HepG2 (cell line): ENCODE measurements around the gene MTX1. TPM values are rescaled to one million over a fixed set of nuclear protein-coding genes. Genes with fewer than 3 reads are reported as not detected.
A peak's percentile ranks its signal among the peaks of the same experiment; 100 is the strongest.

Source experiments
- DMAP1 ChIP-seq: IDR thresholded peaks from 2 replicates; pipeline ENCODE4 v1.6.1; 2016
- DNMT3B ChIP-seq: conservative IDR thresholded peaks from 2 replicates; pipeline ENCODE4 v1.6.1; 2016; ENCODE audit warnings: missing biosample characterization, control low read depth
- IKZF5 ChIP-seq: IDR thresholded peaks from 2 replicates; pipeline ENCODE4 v1.6.1; 2018; ENCODE audit warnings: missing genetic modification reagents, mild to moderate bottlenecking, missing compliant biosample characterization
- IRF9 ChIP-seq: sonication (generic); formaldehyde crosslinking; IDR thresholded peaks from 2 replicates; pipeline ENCODE4 v1.8.0; 2022; ENCODE audit warnings: missing genetic modification reagents, mild to moderate bottlenecking, borderline replicate concordance
- JDP2 ChIP-seq: sonication (generic); formaldehyde crosslinking; IDR thresholded peaks from 2 replicates; pipeline ENCODE4 v1.8.1; 2022; ENCODE audit warnings: missing genetic modification reagents, borderline replicate concordance
- MAFF ChIP-seq: IDR thresholded peaks from 2 replicates; pipeline ENCODE4 v1.6.1; 2011; ENCODE audit warnings: low read depth, low read length, improper control_type of control experiment
- MED8 ChIP-seq: sonication (generic); formaldehyde crosslinking; IDR thresholded peaks from 2 replicates; pipeline ENCODE4 v1.8.1; 2023; ENCODE audit warnings: mild to moderate bottlenecking, missing genetic modification reagents; ENCODE audit not compliant: insufficient replicate concordance
- NFATC3 ChIP-seq: sonication (generic); formaldehyde crosslinking; IDR thresholded peaks from 2 replicates; pipeline ENCODE4 v1.5.1; 2020; ENCODE audit warnings: mild to moderate bottlenecking, missing genetic modification reagents
- NFE2 ChIP-seq: sonication (generic); formaldehyde crosslinking; IDR thresholded peaks from 2 replicates; pipeline ENCODE4 v1.4.0; 2020; ENCODE audit warnings: missing genetic modification reagents
- PAWR ChIP-seq: sonication (generic); formaldehyde crosslinking; IDR thresholded peaks from 2 replicates; pipeline ENCODE4 v1.4.0; 2020; ENCODE audit warnings: missing genetic modification reagents, mild to moderate bottlenecking, borderline replicate concordance
- POLR2AphosphoS2 ChIP-seq: IDR thresholded peaks from 2 replicates; pipeline ENCODE4 v1.6.1; 2011; ENCODE audit warnings: low read depth, low read length, improper control_type of control experiment
- REPIN1 ChIP-seq: sonication (generic); formaldehyde crosslinking; IDR thresholded peaks from 2 replicates; pipeline ENCODE4 v1.8.0; 2022; ENCODE audit warnings: missing genetic modification reagents, low read depth, mild to moderate bottlenecking, borderline replicate concordance
- SETDB1 ChIP-seq: sonication (generic); formaldehyde crosslinking; IDR thresholded peaks from 2 replicates; pipeline ENCODE4 v1.5.1; 2020; ENCODE audit warnings: missing genetic modification reagents, mild to moderate bottlenecking, borderline replicate concordance
- ZMYM3 ChIP-seq: sonication (generic); formaldehyde crosslinking; IDR thresholded peaks from 2 replicates; pipeline ENCODE4 v1.5.1; 2020; ENCODE audit warnings: mild to moderate bottlenecking, missing genetic modification reagents
- ZNF101 ChIP-seq: sonication (generic); formaldehyde crosslinking; IDR thresholded peaks from 2 replicates; pipeline ENCODE4 v1.4.0; 2020; ENCODE audit warnings: mild to moderate bottlenecking, low read depth, missing genetic modification reagents, borderline replicate concordance
- ZNF253 ChIP-seq: sonication (generic); formaldehyde crosslinking; IDR thresholded peaks from 2 replicates; pipeline ENCODE4 v1.8.0; 2022; ENCODE audit warnings: mild to moderate bottlenecking, missing genetic modification reagents, borderline replicate concordance
- ZNF619 ChIP-seq: sonication (generic); formaldehyde crosslinking; IDR thresholded peaks from 2 replicates; pipeline ENCODE4 v1.4.0; 2020; ENCODE audit warnings: mild to moderate bottlenecking, missing genetic modification reagents
- ZNF674 ChIP-seq: sonication (generic); formaldehyde crosslinking; IDR thresholded peaks from 2 replicates; pipeline ENCODE4 v1.5.0; 2020; ENCODE audit warnings: low read depth, mild to moderate bottlenecking, missing genetic modification reagents
- ZNF713 ChIP-seq: sonication (generic); formaldehyde crosslinking; IDR thresholded peaks from 2 replicates; pipeline ENCODE4 v1.4.0; 2020; ENCODE audit warnings: mild to moderate bottlenecking, missing genetic modification reagents
- ZNF740 ChIP-seq: sonication (generic); formaldehyde crosslinking; IDR thresholded peaks from 2 replicates; pipeline ENCODE4 v1.4.0; 2020; ENCODE audit warnings: missing genetic modification reagents
- ZNF746 ChIP-seq: sonication (generic); formaldehyde crosslinking; IDR thresholded peaks from 2 replicates; pipeline ENCODE4 v1.8.0; 2022; ENCODE audit warnings: mild to moderate bottlenecking, missing genetic modification reagents
- polyA plus RNA-seq, 8 experiments: library from polyadenylated mRNA; depleted of rRNA in 3 of 8; stranded (reverse) in 7 of 8; unstranded in 1 of 8; fragments of >200 nt; fragmentation: Illumina TruSeq in 4 of 8; extraction: Trizol in 4 of 8; gene quantifications; 2 replicates each; pipeline versions ENCODE4 v1.2.1 to v1.2.3, GENCODE V29; 2011 to 2016; ENCODE audit warnings: low read depth in 4 of 8, missing spikeins in 1 of 8, mixed read lengths in 1 of 8; ENCODE audit not compliant: insufficient read depth in 1 of 8
- total RNA-seq, 5 experiments: library from RNA; depleted of rRNA; stranded (reverse); fragments of >200 nt; fragmentation: Illumina TruSeq; extraction: Trizol; gene quantifications; 2 replicates each; pipeline ENCODE4 v1.2.3, GENCODE V29; 2016; ENCODE audit warnings: low read depth in 1 of 5
- TF ChIP-seq, protein P1 (sequence below): sonication (generic); formaldehyde crosslinking; IDR thresholded peaks from 2 replicates; pipeline ENCODE4 v1.9.0; 2021; ENCODE audit warnings: missing genetic modification reagents, mild to moderate bottlenecking, borderline replicate concordance
- TF ChIP-seq, protein P2 (sequence below), 2 experiments: fragments of 450-650 bp in 1 of 2; sonication (generic) in 1 of 2; formaldehyde crosslinking; IDR thresholded peaks; 2 replicates each; pipeline versions ENCODE4 v1.5.0 to v1.8.0; 2020 to 2022; ENCODE audit warnings: mild to moderate bottlenecking in 1 of 2, missing genetic modification reagents in 1 of 2

MTX1 gene
- total and polyA plus RNA-seq, 2 of the 13 experiments (the other 11 are each of a cell fraction or from before 2014, with no cell fraction given): 64.5 to 72.6 TPM

GRCh38 chr1:155255243-155256007 lies 46.9 kb downstream of the MTX1 start, which contains the start of gene ENTREP3 (continued):
- no peak for TF ChIP-seq ZNF713
- no peak for TF ChIP-seq IRF9
- TF ChIP-seq POLR2AphosphoS2: no peak
- TF ChIP-seq ZNF746 (CRISPR knock-in tag): no peak
- TF ChIP-seq ZNF740 (CRISPR knock-in tag): peak; percentile 52; the same call in 1 of the 2 replicates
- peak; percentile 69 for TF ChIP-seq DMAP1 (CRISPR knock-in tag)
- no peak for TF ChIP-seq MED8 (CRISPR knock-in tag)
- TF ChIP-seq ZMYM3: no peak
- no peak for TF ChIP-seq NFATC3 (CRISPR knock-in tag)
- peak; percentile 81; the same call in 1 of the 2 replicates for TF ChIP-seq IKZF5 (CRISPR knock-in tag)
- TF ChIP-seq, protein P1, sequence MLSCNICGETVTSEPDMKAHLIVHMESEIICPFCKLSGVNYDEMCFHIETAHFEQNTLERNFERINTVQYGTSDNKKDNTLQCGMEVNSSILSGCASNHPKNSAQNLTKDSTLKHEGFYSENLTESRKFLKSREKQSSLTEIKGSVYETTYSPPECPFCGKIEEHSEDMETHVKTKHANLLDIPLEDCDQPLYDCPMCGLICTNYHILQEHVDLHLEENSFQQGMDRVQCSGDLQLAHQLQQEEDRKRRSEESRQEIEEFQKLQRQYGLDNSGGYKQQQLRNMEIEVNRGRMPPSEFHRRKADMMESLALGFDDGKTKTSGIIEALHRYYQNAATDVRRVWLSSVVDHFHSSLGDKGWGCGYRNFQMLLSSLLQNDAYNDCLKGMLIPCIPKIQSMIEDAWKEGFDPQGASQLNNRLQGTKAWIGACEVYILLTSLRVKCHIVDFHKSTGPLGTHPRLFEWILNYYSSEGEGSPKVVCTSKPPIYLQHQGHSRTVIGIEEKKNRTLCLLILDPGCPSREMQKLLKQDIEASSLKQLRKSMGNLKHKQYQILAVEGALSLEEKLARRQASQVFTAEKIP: no peak
- TF ChIP-seq PAWR (CRISPR knock-in tag): no peak
- no peak for TF ChIP-seq SETDB1 (CRISPR knock-in tag)
- TF ChIP-seq ZNF619 (CRISPR knock-in tag): 0 out of 2 replicates have a peak, but pooled peaks have one; percentile 58
- no peak; the same call in 1 of the 2 replicates for TF ChIP-seq REPIN1 (CRISPR knock-in tag)
- TF ChIP-seq DNMT3B: no peak
- no peak for TF ChIP-seq ZNF674
- TF ChIP-seq ZNF101 (CRISPR knock-in tag): no peak
- TF ChIP-seq, protein P2, sequence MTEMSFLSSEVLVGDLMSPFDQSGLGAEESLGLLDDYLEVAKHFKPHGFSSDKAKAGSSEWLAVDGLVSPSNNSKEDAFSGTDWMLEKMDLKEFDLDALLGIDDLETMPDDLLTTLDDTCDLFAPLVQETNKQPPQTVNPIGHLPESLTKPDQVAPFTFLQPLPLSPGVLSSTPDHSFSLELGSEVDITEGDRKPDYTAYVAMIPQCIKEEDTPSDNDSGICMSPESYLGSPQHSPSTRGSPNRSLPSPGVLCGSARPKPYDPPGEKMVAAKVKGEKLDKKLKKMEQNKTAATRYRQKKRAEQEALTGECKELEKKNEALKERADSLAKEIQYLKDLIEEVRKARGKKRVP (CRISPR knock-in tag; IDR thresholded peaks at IDR 0.05): no peak
- no peak for TF ChIP-seq ZNF253
- no peak for TF ChIP-seq NFE2 (CRISPR knock-in tag)
- no peak for TF ChIP-seq MAFF
- no peak for TF ChIP-seq JDP2 (CRISPR knock-in tag)
